CD4-positive, alpha-beta memory T cell (primary cell): ENCODE measurements around the gene NUDT19. TPM values are rescaled to one million over a fixed set of nuclear protein-coding genes. Genes with fewer than 3 reads are reported as not detected.

Experiments used
- CTCF ChIA-PET: fragments of 350-600 bp; sonication (Branson Sonifier 250); formaldehyde crosslinking; loops from one replicate; lab custom pipeline; 2021; ENCODE audit warnings: inconsistent platforms; ENCODE audit not compliant: partially characterized antibody; lab: Charles Lee
- POLR2A ChIA-PET: fragments of 350-600 bp; sonication (Branson Sonifier 250); formaldehyde crosslinking; loops from one replicate; lab custom pipeline; 2021; ENCODE audit not compliant: partially characterized antibody; lab: Charles Lee
- DNase-seq, 5 donors: peaks; one replicate each; pipeline versions ENCODE4 v3.0.0 to v3.0.0-alpha.2; 2020 to 2022; ENCODE audit warnings: mixed read lengths in 1 of 5
- H3K27ac ChIP-seq: one replicate; pipeline ENCODE4 v1.7.0; 2013; ENCODE audit warnings: low read depth, low read length
- H3K27me3 ChIP-seq: 2 replicates; pipeline ENCODE4 v1.7.0; 2013; ENCODE audit warnings: mild to moderate bottlenecking, low read length, moderate library complexity; ENCODE audit not compliant: insufficient read depth
- H3K36me3 ChIP-seq: 2 replicates; pipeline ENCODE4 v1.7.0; 2013; ENCODE audit warnings: mild to moderate bottlenecking, low read length, moderate library complexity; ENCODE audit not compliant: insufficient read depth
- H3K4me1 ChIP-seq: 2 replicates; pipeline ENCODE4 v1.7.0; 2013; ENCODE audit warnings: mild to moderate bottlenecking, low read length, moderate library complexity; ENCODE audit not compliant: insufficient read depth
- H3K4me3 ChIP-seq, 2 donors: one replicate each; pipeline ENCODE4 v1.7.0; 2013; ENCODE audit warnings: low read length in 2 of 2, mild to moderate bottlenecking in 1 of 2
- H3K9me3 ChIP-seq, 2 donors: one replicate each; pipeline ENCODE4 v1.7.0; 2013; ENCODE audit warnings: low read length in 2 of 2, control low read depth in 1 of 2; ENCODE audit not compliant: control insufficient read depth in 1 of 2
- H3K27ac Mint-ChIP-seq, 7 donors: one replicate each; pipeline ENCODE4 v1.8.0; 2020 to 2021; ENCODE audit warnings: mixed read lengths in 7 of 7, mild to moderate bottlenecking in 6 of 7, inconsistent platforms in 3 of 7, moderate library complexity in 3 of 7
- H3K27me3 Mint-ChIP-seq, 2 donors: one replicate each; pipeline ENCODE4 v1.8.0; 2020 to 2021; ENCODE audit warnings: mixed read lengths in 2 of 2
- H3K36me3 Mint-ChIP-seq, 2 donors: one replicate each; pipeline ENCODE4 v1.8.0; 2020 to 2021; ENCODE audit warnings: mixed read lengths in 2 of 2, inconsistent platforms in 1 of 2, mild to moderate bottlenecking in 1 of 2
- H3K4me1 Mint-ChIP-seq, 4 donors: one replicate each; pipeline ENCODE4 v1.8.0; 2020 to 2021; ENCODE audit warnings: mixed read lengths in 4 of 4, mild to moderate bottlenecking in 1 of 4
- H3K4me3 Mint-ChIP-seq, 8 donors: one replicate each; pipeline ENCODE4 v1.8.0; 2020 to 2021; ENCODE audit warnings: mixed read lengths in 8 of 8, mild to moderate bottlenecking in 7 of 8, moderate library complexity in 6 of 8, inconsistent platforms in 3 of 8
- H3K9me3 Mint-ChIP-seq, 8 donors: one replicate each; pipeline ENCODE4 v1.8.0; 2020 to 2021; ENCODE audit warnings: mixed read lengths in 8 of 8, mild to moderate bottlenecking in 5 of 8, inconsistent platforms in 3 of 8, moderate library complexity in 1 of 8
- intact Hi-C: fragments of 100-400 bp; cut with micrococcal nuclease; formaldehyde crosslinking; loops from one replicate; pipeline ENCODE4 v1.15.1; 2023
- polyA plus RNA-seq, 2 donors: library from polyadenylated mRNA; unstranded; fragments of 300-500 nt; fragmentation: Illumina TruSeq; gene quantifications; one replicate each; pipeline ENCODE4 v1.2.3, GENCODE V29; 2021
- total RNA-seq, 2 experiments: library from RNA; stranded (reverse); gene quantifications; one replicate each; pipeline ENCODE4 v1.2.3, GENCODE V29; 2021

Gene NUDT19
- total and polyA plus RNA-seq, 4 experiments from 2014 or later, result 2.0 to 10.6 (median 8.0) TPM

- H3K27me3 ChIP-seq, result no peaks in the 10 kb centered on the region
- H3K4me1 ChIP-seq, result peaks cover 27% of the 10 kb centered on the region
- no peak for DNase-seq
- peak overlapping the region in 2 of 7 donors; percentile 35 to 74 for H3K27ac Mint-ChIP-seq
- intact Hi-C loops, result no loop called here
- peak overlapping the region in 6 of 8 donors; percentile 3 to 84 (median 72) for H3K4me3 Mint-ChIP-seq
- no peaks in the 10 kb centered on the region for H3K36me3 ChIP-seq
- H3K36me3 Mint-ChIP-seq, result peaks cover 0 to 11% of the 10 kb centered on the region in 2 donors
- H3K4me3 ChIP-seq, result no peak overlapping the region
- POLR2A ChIA-PET, result interaction anchor here (6.2 kb wide), 1 partner anchor 13 kb away, joined by 73 read pairs; the partner anchor contains the start of gene NUDT19
- peaks cover 13 to 31% (median 19%) of the 10 kb centered on the region in 4 donors for H3K4me1 Mint-ChIP-seq
- no peaks in the 10 kb centered on the region for H3K9me3 ChIP-seq
- peaks cover 6 to 7% of the 10 kb centered on the region in 2 donors for H3K27me3 Mint-ChIP-seq
- H3K27ac ChIP-seq, result no peak overlapping the region
- CTCF ChIA-PET, result interaction anchor here (1.0 kb wide), 1 partner anchor 14 kb away, joined by 4 read pairs; the partner anchor contains the start of gene NUDT19
- H3K9me3 Mint-ChIP-seq, result no peaks in the 10 kb centered on the region
Measured at GRCh38 chr19:32677657-32678056, 14.0 kb upstream of the NUDT19 start.

- Mint-ChIP-seq H3K27ac (no peak overlapping the region), H3K27me3 (peaks cover 6% of the 10 kb centered on the region in 2 donors), H3K4me1 (peaks cover 0 to 7% (median 3%) of the 10 kb centered on the region in 4 donors), H3K9me3 (no peaks in the 10 kb centered on the region), H3K4me3 (no peak overlapping the region), H3K36me3 (peaks cover 0 to 1% of the 10 kb centered on the region in 2 donors)
- intact Hi-C loops, result no loop called here
- ChIA-PET CTCF (interaction anchor here (1.6 kb wide), 1 partner anchor 12 kb away, joined by 7 read pairs; no protein-coding TSS in a partner anchor), POLR2A (interaction anchor here (0.8 kb wide), 1 partner anchor 11 kb away, joined by 3 read pairs; the partner anchor contains the start of gene NUDT19)
- Histone ChIP-seq H3K36me3 (no peaks in the 10 kb centered on the region), H3K4me3 (no peak overlapping the region), H3K27me3 (no peaks in the 10 kb centered on the region), H3K27ac (no peak overlapping the region), H3K9me3 (no peaks in the 10 kb centered on the region), H3K4me1 (peaks cover 8% of the 10 kb centered on the region)
- DNase-seq, result no peak
Measured at GRCh38 chr19:32680986-32681385, 10.6 kb upstream of the NUDT19 start.

GRCh38 chr19:32682317-32682716 is 9.3 kb upstream of the NUDT19 start:
- Mint-ChIP-seq H3K27me3 (peaks cover 2 to 4% of the 10 kb centered on the region in 2 donors), H3K4me1 (peaks cover 0 to 3% (median under 1%) of the 10 kb centered on the region in 4 donors), H3K4me3 (no peak overlapping the region), H3K27ac (no peak overlapping the region), H3K36me3 (no peaks in the 10 kb centered on the region), H3K9me3 (no peaks in the 10 kb centered on the region)
- Histone ChIP-seq H3K4me1 (no peaks in the 10 kb centered on the region), H3K27ac (no peak overlapping the region), H3K9me3 (no peaks in the 10 kb centered on the region), H3K27me3 (no peaks in the 10 kb centered on the region), H3K4me3 (no peak overlapping the region), H3K36me3 (no peaks in the 10 kb centered on the region)
- intact Hi-C loops, result no loop called here
- POLR2A ChIA-PET, result interaction anchor here (0.8 to 1.2 kb wide), 3 partner anchors 9 kb away, joined by 3 to 5 read pairs (median 4); partner anchors contain the start of gene NUDT19
- CTCF ChIA-PET, result interaction anchor here (1.6 to 1.8 kb wide), 2 partner anchors 9 to 11 kb away, joined by 6 to 7 read pairs; partner anchors contain the start of gene NUDT19
- no peak for DNase-seq

DNA sequence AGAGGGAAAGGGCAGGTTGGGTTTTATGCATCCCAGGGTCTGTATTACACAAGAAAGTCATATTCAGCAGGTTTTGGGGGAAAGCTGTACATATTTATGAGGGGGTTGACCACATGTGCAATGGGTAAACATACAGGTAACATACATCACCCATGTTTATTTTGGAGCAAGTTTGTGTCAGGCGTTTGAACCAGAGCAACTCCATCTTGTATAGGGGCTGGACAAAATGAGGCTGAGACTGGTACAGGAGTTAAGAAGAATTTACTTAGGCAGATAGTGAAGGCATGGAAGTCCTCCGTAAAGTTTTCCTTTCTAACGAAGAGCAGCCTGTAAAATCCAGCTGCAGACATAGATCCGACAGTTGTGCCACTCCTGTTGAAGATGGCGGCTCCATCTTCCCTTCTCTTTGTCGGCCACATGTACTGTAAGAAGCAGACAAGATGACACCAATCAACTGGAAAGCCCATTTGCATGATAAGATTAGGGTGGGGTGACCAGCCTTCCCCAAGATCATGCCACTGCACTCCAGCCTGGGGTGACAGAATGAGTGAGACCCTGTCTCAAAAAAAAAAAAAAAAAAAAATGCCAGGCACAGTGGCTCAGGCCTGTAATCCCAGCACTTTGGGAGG is 4.7 kb upstream of the NUDT19 start:
- Mint-ChIP-seq H3K4me1 (peaks cover 8 to 10% (median 10%) of the 10 kb centered on the region in 4 donors), H3K36me3 (no peaks in the 10 kb centered on the region), H3K27me3 (no peaks in the 10 kb centered on the region), H3K9me3 (no peaks in the 10 kb centered on the region), H3K4me3 (no peak overlapping the region), H3K27ac (no peak overlapping the region)
- intact Hi-C loops, result no loop called here
- peaks cover 13% of the 10 kb centered on the region for H3K4me1 ChIP-seq
- no peaks in the 10 kb centered on the region for H3K36me3 ChIP-seq
- H3K9me3 ChIP-seq, result no peaks in the 10 kb centered on the region
- H3K27me3 ChIP-seq, result no peaks in the 10 kb centered on the region
- no peak overlapping the region for H3K27ac ChIP-seq
- CTCF ChIA-PET, result no interaction called here
- no peak for DNase-seq
- POLR2A ChIA-PET, result interaction anchor here (1.7 kb wide), 1 partner anchor 11 kb away, joined by 5 read pairs; the partner anchor contains the start of gene RGS9BP
- no peak overlapping the region for H3K4me3 ChIP-seq

GRCh38 chr19:32687681-32688080 is 3.9 kb upstream of the NUDT19 start:
- CTCF ChIA-PET, result interaction anchor here (0.7 kb wide), 1 partner anchor 126 kb away, joined by 3 read pairs; no protein-coding TSS in a partner anchor
- no peaks in the 10 kb centered on the region for H3K27me3 ChIP-seq
- intact Hi-C loops, result no loop called here
- Mint-ChIP-seq H3K27ac (no peak overlapping the region), H3K4me1 (peaks cover 8 to 13% (median 10%) of the 10 kb centered on the region in 4 donors), H3K4me3 (no peak overlapping the region), H3K36me3 (peaks cover 0 to under 1% of the 10 kb centered on the region in 2 donors), H3K9me3 (no peaks in the 10 kb centered on the region), H3K27me3 (no peaks in the 10 kb centered on the region)
- DNase-seq, result no peak
- H3K27ac ChIP-seq, result no peak overlapping the region
- H3K4me3 ChIP-seq, result no peak overlapping the region
- H3K9me3 ChIP-seq, result no peaks in the 10 kb centered on the region
- peaks cover 14% of the 10 kb centered on the region for H3K4me1 ChIP-seq
- no peaks in the 10 kb centered on the region for H3K36me3 ChIP-seq
- POLR2A ChIA-PET, result interaction anchor here (1.7 kb wide), 1 partner anchor 12 kb away, joined by 5 read pairs; the partner anchor contains the start of gene RGS9BP

GRCh38 chr19:32688311-32688710 is 3.3 kb upstream of the NUDT19 start:
- CTCF ChIA-PET, result no interaction called here
- Mint-ChIP-seq H3K36me3 (peaks cover 0 to 7% of the 10 kb centered on the region in 2 donors), H3K27ac (no peak overlapping the region), H3K9me3 (no peaks in the 10 kb centered on the region), H3K4me3 (no peak overlapping the region), H3K27me3 (no peaks in the 10 kb centered on the region), H3K4me1 (peaks cover 14 to 19% (median 17%) of the 10 kb centered on the region in 4 donors)
- POLR2A ChIA-PET, result interaction anchor here (1.7 kb wide), 1 partner anchor 13 kb away, joined by 5 read pairs; the partner anchor contains the start of gene RGS9BP
- intact Hi-C loops, result no loop called here
- Histone ChIP-seq H3K36me3 (no peaks in the 10 kb centered on the region), H3K27ac (no peak overlapping the region), H3K4me3 (no peak overlapping the region), H3K4me1 (peaks cover 21% of the 10 kb centered on the region), H3K9me3 (no peaks in the 10 kb centered on the region), H3K27me3 (no peaks in the 10 kb centered on the region)
- DNase-seq, result no peak
